DND-41 (cell line): ENCODE results near the gene RTRAF.
A peak's percentile ranks its signal among the peaks of the same experiment; 100 is the strongest.

Experiments
- ATAC-seq: fragments of 200-7000 bp; cut with Tn5 transposase; 3 replicates; pipeline ENCODE4 v1.9.1; 2021; ENCODE audit warnings: low read depth; ENCODE audit not compliant: insufficient read depth
- DNase-seq: peaks from one replicate; pipeline ENCODE4 v3.0.0-alpha.2; 2020
- H2AFZ ChIP-seq: 2 replicates; pipeline ENCODE4 v1.6.0; 2012; ENCODE audit warnings: low read depth, low read length
- H3K27ac ChIP-seq: 2 replicates; pipeline ENCODE4 v1.5.1; 2012; ENCODE audit warnings: low read length, inconsistent platforms
- H3K27me3 ChIP-seq: fragments of 200-600 bp; sonication (generic); 2 replicates; pipeline ENCODE4 v1.6.0; 2012; ENCODE audit warnings: low read length, mild to moderate bottlenecking, inconsistent platforms; ENCODE audit not compliant: insufficient read depth, poor library complexity
- H3K36me3 ChIP-seq: 2 replicates; pipeline ENCODE4 v1.5.1; 2012; ENCODE audit warnings: low read length, inconsistent platforms; ENCODE audit not compliant: insufficient read depth
- H3K4me1 ChIP-seq: 2 replicates; pipeline ENCODE4 v1.5.1; 2012; ENCODE audit warnings: mild to moderate bottlenecking, low read length; ENCODE audit not compliant: insufficient read depth
- H3K4me2 ChIP-seq: 2 replicates; pipeline ENCODE4 v1.6.0; 2012; ENCODE audit warnings: mild to moderate bottlenecking, moderate library complexity, low read length, inconsistent platforms; ENCODE audit not compliant: insufficient read depth
- H3K4me3 ChIP-seq, 2 experiments: fragments of 200-600 bp in 1 of 2; shearing (Covaris generic) in 1 of 2; 2 replicates each; pipeline ENCODE4 v1.5.1; 2012 to 2016; ENCODE audit warnings: inconsistent platforms in 2 of 2, low read length in 2 of 2, mild to moderate bottlenecking in 2 of 2, low read depth in 1 of 2, moderate library complexity in 1 of 2
- H3K79me2 ChIP-seq: 2 replicates; pipeline ENCODE4 v1.6.0; 2012; ENCODE audit warnings: low read length, inconsistent platforms; ENCODE audit not compliant: insufficient read depth
- H3K9ac ChIP-seq: 2 replicates; pipeline ENCODE4 v1.6.0; 2012; ENCODE audit warnings: low read depth, mild to moderate bottlenecking, inconsistent platforms, low read length, moderate library complexity
- H3K9me3 ChIP-seq: 2 replicates; pipeline ENCODE4 v1.5.1; 2012; ENCODE audit warnings: low read length, moderate library complexity, mild to moderate bottlenecking, inconsistent platforms; ENCODE audit not compliant: insufficient read depth, severe bottlenecking
- H4K20me1 ChIP-seq: 2 replicates; pipeline ENCODE4 v1.6.0; 2012; ENCODE audit warnings: low read length; ENCODE audit not compliant: insufficient read depth
- EZH2 ChIP-seq: IDR thresholded peaks from 3 replicates; pipeline ENCODE4 v1.6.1; 2012; ENCODE audit warnings: borderline replicate concordance, low read depth, mild to moderate bottlenecking, moderate library complexity, low read length, inconsistent platforms; ENCODE audit not compliant: severe bottlenecking
- TF ChIP-seq, protein P1 (sequence below): IDR thresholded peaks from 2 replicates; pipeline ENCODE4 v1.5.1; 2012; ENCODE audit warnings: borderline replicate concordance, low read length, moderate library complexity, mild to moderate bottlenecking; ENCODE audit not compliant: poor library complexity, severe bottlenecking; ENCODE audit errors: extremely low read depth

The RTRAF gene

DNA sequence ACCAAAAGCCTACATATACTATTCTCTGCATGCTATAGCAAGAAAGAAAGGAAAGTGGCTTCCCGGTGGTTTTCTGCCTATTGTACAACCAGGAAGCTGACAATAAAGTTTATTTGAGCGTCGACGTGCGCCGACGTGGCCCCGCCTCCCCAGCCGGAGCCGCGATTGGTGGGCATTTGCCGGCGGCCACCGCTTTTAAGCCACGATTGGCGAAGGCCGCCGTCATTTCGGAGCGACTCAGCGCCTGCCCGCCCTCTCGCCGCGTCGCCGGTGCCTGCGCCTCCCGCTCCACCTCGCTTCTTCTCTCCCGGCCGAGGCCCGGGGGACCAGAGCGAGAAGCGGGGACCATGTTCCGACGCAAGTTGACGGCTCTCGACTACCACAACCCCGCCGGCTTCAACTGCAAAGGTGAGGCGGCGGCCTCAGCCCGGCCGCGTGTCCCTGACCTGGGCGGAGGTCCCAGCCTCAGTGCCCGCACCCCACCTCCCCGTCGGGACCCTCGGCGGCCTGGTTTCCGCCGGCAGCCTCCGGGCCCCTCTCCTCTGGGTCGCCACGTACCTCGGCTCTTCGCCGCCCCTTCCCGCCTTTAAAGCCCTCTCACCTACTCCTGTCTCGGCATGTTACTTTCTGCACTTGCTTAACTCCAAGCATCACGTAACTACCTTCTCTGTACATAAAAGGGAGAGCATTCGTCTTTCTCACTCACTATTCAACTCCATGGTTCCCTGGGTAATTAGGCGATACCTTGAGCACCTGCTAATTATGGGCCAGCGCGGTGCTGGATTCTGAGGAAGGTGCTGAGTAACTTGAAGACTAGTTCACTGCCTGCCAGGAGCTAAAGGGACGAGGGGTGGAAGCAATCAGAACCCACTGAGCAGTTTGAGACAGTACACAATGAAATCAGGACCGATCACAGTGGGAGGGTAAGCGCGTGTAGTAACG, at the start of gene RTRAF:
Gene RTRAF, plus strand, starts transcription at position 254 of the 942 bp plus-strand sequence. Its CDS starts 94 bp downstream, at position 348.
- ATAC-seq (peak; percentile 96), DNase-seq (peak; percentile 94)
- H3K36me3 ChIP-seq = peaks cover 41% of the 10 kb centered on the region
- no peaks in the 10 kb centered on the region for H3K9me3 ChIP-seq
- peak within 1 kb of the TSS; percentile 87 for H3K9ac ChIP-seq
- peak within 1 kb of the TSS; percentile 92 for H3K27ac ChIP-seq
- H2AFZ ChIP-seq = peak within 1 kb of the TSS; percentile 92
- no peaks in the 10 kb centered on the region for H3K27me3 ChIP-seq
- peaks cover 34% of the 10 kb centered on the region for H3K4me1 ChIP-seq
- peaks cover 57% of the 10 kb centered on the region for H3K79me2 ChIP-seq
- peak within 1 kb of the TSS; percentile 70 for H3K4me2 ChIP-seq
- peaks cover 18% of the 10 kb centered on the region; the same call in 1 of the 2 replicates for H4K20me1 ChIP-seq
- TF ChIP-seq EZH2 = no peak
- TF ChIP-seq, protein P1, sequence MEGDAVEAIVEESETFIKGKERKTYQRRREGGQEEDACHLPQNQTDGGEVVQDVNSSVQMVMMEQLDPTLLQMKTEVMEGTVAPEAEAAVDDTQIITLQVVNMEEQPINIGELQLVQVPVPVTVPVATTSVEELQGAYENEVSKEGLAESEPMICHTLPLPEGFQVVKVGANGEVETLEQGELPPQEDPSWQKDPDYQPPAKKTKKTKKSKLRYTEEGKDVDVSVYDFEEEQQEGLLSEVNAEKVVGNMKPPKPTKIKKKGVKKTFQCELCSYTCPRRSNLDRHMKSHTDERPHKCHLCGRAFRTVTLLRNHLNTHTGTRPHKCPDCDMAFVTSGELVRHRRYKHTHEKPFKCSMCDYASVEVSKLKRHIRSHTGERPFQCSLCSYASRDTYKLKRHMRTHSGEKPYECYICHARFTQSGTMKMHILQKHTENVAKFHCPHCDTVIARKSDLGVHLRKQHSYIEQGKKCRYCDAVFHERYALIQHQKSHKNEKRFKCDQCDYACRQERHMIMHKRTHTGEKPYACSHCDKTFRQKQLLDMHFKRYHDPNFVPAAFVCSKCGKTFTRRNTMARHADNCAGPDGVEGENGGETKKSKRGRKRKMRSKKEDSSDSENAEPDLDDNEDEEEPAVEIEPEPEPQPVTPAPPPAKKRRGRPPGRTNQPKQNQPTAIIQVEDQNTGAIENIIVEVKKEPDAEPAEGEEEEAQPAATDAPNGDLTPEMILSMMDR = peak; percentile 1
- H3K4me3 ChIP-seq = peak within 1 kb of the TSS; percentile 81 to 85

DNA sequence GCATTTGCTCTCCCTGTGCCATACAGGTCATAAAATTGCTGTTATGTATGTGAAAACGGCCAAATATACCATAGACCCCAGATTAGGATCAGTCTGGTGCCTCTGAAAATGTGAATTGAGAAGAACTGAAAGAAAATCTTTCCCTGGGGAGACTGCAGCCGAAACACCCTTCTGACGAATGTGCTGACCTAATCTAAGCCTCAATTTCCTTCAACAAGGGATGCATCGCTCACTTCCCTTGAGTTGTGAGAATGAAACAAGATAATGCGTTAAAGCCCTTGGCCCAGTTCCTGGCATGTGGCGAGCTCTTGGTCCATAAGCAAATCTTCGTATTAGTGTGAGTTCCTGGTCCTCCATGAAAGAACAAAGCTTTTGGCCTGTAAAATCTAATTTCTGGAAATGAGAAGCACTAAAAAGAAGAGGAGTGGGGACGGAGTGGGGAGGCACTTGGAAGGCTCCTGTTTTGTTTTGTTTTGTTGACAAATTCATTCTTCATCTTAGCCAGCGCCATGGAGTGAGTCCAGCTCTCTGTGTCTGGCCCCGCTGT, 49.5 kb upstream of the RTRAF start:
- H3K27me3 ChIP-seq = no peaks in the 10 kb centered on the region
- H3K4me1 ChIP-seq = no peaks in the 10 kb centered on the region
- no peaks in the 10 kb centered on the region for H3K9me3 ChIP-seq
- no peak overlapping the region for H2AFZ ChIP-seq
- H3K4me2 ChIP-seq = no peak overlapping the region
- ATAC-seq = no peak
- peaks cover 9% of the 10 kb centered on the region; the same call in 1 of the 2 replicates for H4K20me1 ChIP-seq
- no peak for DNase-seq
- peaks cover 61% of the 10 kb centered on the region for H3K79me2 ChIP-seq
- no peak overlapping the region for H3K4me3 ChIP-seq
- peaks cover 21% of the 10 kb centered on the region; the same call in 1 of the 2 replicates for H3K36me3 ChIP-seq
- no peak overlapping the region for H3K9ac ChIP-seq
- no peak for TF ChIP-seq EZH2
- TF ChIP-seq, protein P1 = no peak
- no peak overlapping the region for H3K27ac ChIP-seq

DNA sequence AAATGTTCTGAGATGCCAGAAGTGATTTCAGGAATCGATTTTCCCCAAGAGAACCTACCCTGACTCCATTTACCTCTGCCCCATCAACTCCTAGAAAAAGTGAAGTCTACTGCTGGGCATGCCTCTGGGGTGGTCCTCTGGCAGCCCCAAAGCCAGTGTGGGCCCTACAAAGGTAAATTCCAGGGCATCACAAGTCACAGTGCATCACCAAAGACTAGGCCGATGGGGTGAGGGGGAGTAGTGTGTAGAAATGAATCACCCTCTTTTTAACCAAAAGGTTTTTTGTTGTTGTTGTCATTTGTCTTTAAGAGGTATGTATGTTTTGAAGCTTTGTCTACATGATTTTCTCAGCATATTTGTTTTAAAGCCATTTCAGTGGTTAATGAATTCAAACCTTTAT, 46.4 kb upstream of the RTRAF start:
- no peaks in the 10 kb centered on the region for H3K9me3 ChIP-seq
- H3K4me1 ChIP-seq = no peaks in the 10 kb centered on the region
- DNase-seq (no peak), ATAC-seq (no peak)
- H4K20me1 ChIP-seq = 0 out of 2 replicates have a peak, but pooled peaks cover 6% of the 10 kb centered on the region
- no peak overlapping the region for H3K4me2 ChIP-seq
- no peak overlapping the region for H3K27ac ChIP-seq
- H3K79me2 ChIP-seq = peaks cover 49% of the 10 kb centered on the region
- H3K4me3 ChIP-seq = no peak overlapping the region
- peaks cover 32% of the 10 kb centered on the region; the same call in 1 of the 2 replicates for H3K36me3 ChIP-seq
- no peak overlapping the region for H2AFZ ChIP-seq
- no peak for TF ChIP-seq EZH2
- TF ChIP-seq, protein P1 = no peak
- H3K27me3 ChIP-seq = no peaks in the 10 kb centered on the region
- H3K9ac ChIP-seq = no peak overlapping the region
